ENCODE data around the gene TCF4. TPM values are rescaled to one million over a fixed set of nuclear protein-coding genes. Genes with fewer than 3 reads are reported as not detected.

Gene TCF4
- total and polyA plus RNA-seq, 2 donors (not counting 3 experiments of a cell fraction or from before 2014, with no cell fraction given) = 183 to 390 TPM

GRCh38 chr18:55199291-55199963 lies 388.6 kb downstream of the TCF4 start:
- H3K4me3 ChIP-seq (replicated peaks in 1 of 3; ENCODE audit: insufficient read depth in 1 of 3, low read depth in 1 of 3, low read length in 3 of 3) = no peak overlapping the region
- peaks cover 4 to 8% of the 10 kb centered on the region in 2 experiments for H3K27me3 ChIP-seq (ENCODE audit: control insufficient read depth in 2 of 2, insufficient read depth in 2 of 2, low read length in 2 of 2)
- FAIRE-seq = no peak
- POLR2A ChIA-PET = no interaction called here
- DNase-seq (ENCODE audit: low read depth, low spot score) = no peak
- no peak for TF ChIP-seq JUN (IDR thresholded peaks at IDR 0.05; ENCODE audit: borderline replicate concordance, insufficient read depth, insufficient read length, low read depth)
- intact Hi-C loops (cut with micrococcal nuclease) (no loop called here), dilution Hi-C loops (cut with MboI; ENCODE audit: extremely low pct_ligation_motif_present, low sequenced_read_pairs) (no loop called here)
- BruUV-seq (replicated peaks) = no TSS peak
- no peak overlapping the region for H3K9ac ChIP-seq (replicated peaks; ENCODE audit: extremely low read depth, insufficient read depth, low read length)
- H2AFZ ChIP-seq (ENCODE audit: low read depth, low read length) = no peak overlapping the region
- H3K9me1 ChIP-seq (replicated peaks; ENCODE audit: control insufficient read depth, extremely low read depth, insufficient read depth, low read length) = no peaks in the 10 kb centered on the region
- no peaks in the 10 kb centered on the region for H3K36me3 ChIP-seq (ENCODE audit: control insufficient read depth in 2 of 2, extremely low read depth in 1 of 2, insufficient read depth in 2 of 2, low read length in 2 of 2)
- H3K4me2 ChIP-seq (ENCODE audit: insufficient read depth, low read length) = no peak overlapping the region
- H3K9me3 ChIP-seq (replicated peaks; ENCODE audit: control insufficient read depth, insufficient read depth, low read length) = no peaks in the 10 kb centered on the region
- H3K79me2 ChIP-seq (ENCODE audit: control insufficient read depth, insufficient read depth, low read length) = no peaks in the 10 kb centered on the region
- no peak overlapping the region for H3K27ac ChIP-seq (ENCODE audit: insufficient read depth, low read depth, low read length)
- H3K4me1 ChIP-seq (ENCODE audit: control insufficient read depth, extremely low read depth, insufficient read depth, low read length) = no peaks in the 10 kb centered on the region
- no peaks in the 10 kb centered on the region for H4K20me1 ChIP-seq (replicated peaks; ENCODE audit: control insufficient read depth, extremely low read depth, insufficient read depth, low read length)
- CTCF ChIA-PET = no interaction called here

- ChIA-PET CTCF (no interaction called here), POLR2A (no interaction called here)
- Histone ChIP-seq H3K27ac (ENCODE audit: insufficient read depth, low read depth, low read length) (no peak overlapping the region), H2AFZ (ENCODE audit: low read depth, low read length) (no peak overlapping the region), H3K4me2 (ENCODE audit: insufficient read depth, low read length) (no peak overlapping the region), H3K4me3 (replicated peaks in 1 of 3; ENCODE audit: insufficient read depth in 1 of 3, low read depth in 1 of 3, low read length in 3 of 3) (no peak overlapping the region), H3K9me1 (replicated peaks; ENCODE audit: control insufficient read depth, extremely low read depth, insufficient read depth, low read length) (no peaks in the 10 kb centered on the region), H3K79me2 (ENCODE audit: control insufficient read depth, insufficient read depth, low read length) (no peaks in the 10 kb centered on the region), H3K9ac (replicated peaks; ENCODE audit: extremely low read depth, insufficient read depth, low read length) (no peak overlapping the region), H3K9me3 (replicated peaks; ENCODE audit: control insufficient read depth, insufficient read depth, low read length) (no peaks in the 10 kb centered on the region), H3K36me3 (ENCODE audit: control insufficient read depth in 2 of 2, extremely low read depth in 1 of 2, insufficient read depth in 2 of 2, low read length in 2 of 2) (no peaks in the 10 kb centered on the region), H4K20me1 (replicated peaks; ENCODE audit: control insufficient read depth, extremely low read depth, insufficient read depth, low read length) (no peaks in the 10 kb centered on the region), H3K27me3 (ENCODE audit: control insufficient read depth in 2 of 2, insufficient read depth in 2 of 2, low read length in 2 of 2) (peaks cover 4 to 15% of the 10 kb centered on the region in 2 experiments), H3K4me1 (ENCODE audit: control insufficient read depth, extremely low read depth, insufficient read depth, low read length) (no peaks in the 10 kb centered on the region)
- no peak for TF ChIP-seq POLR2A (IDR thresholded peaks at IDR 0.05; ENCODE audit: low read depth, low read length)
- no peak for TF ChIP-seq GATA2 (IDR thresholded peaks at IDR 0.05; ENCODE audit: insufficient read depth, insufficient read length, low read depth, low read length)
- no peak for TF ChIP-seq JUN (IDR thresholded peaks at IDR 0.05; ENCODE audit: borderline replicate concordance, insufficient read depth, insufficient read length, low read depth)
- TF ChIP-seq EZH2 (IDR thresholded peaks at IDR 0.05; ENCODE audit: borderline replicate concordance, low read depth, low read length, severe bottlenecking) = no peak
- no peak for TF ChIP-seq FOS (IDR thresholded peaks at IDR 0.05; ENCODE audit: borderline replicate concordance, insufficient read depth, low read length)
- no peak for TF ChIP-seq POLR2AphosphoS5 (IDR thresholded peaks at IDR 0.05; ENCODE audit: insufficient read depth, low read depth, low read length)
- TF ChIP-seq MYC (IDR thresholded peaks at IDR 0.05; ENCODE audit: low read depth, low read length) = no peak
- TF ChIP-seq CTCF (IDR thresholded peaks at IDR 0.05; ENCODE audit: extremely low read depth in 1 of 2, insufficient read depth in 1 of 2, low read depth in 1 of 2, low read length in 2 of 2) = no peak
- TF ChIP-seq MAX (IDR thresholded peaks at IDR 0.05; ENCODE audit: insufficient read depth, insufficient read length) = no peak
- intact Hi-C loops (cut with micrococcal nuclease) (no loop called here), dilution Hi-C loops (cut with MboI; ENCODE audit: extremely low pct_ligation_motif_present, low sequenced_read_pairs) (no loop called here)
- BruUV-seq (replicated peaks) = no TSS peak
- DNase-seq (ENCODE audit: low read depth, low spot score) (no peak), FAIRE-seq (no peak)
Measured at GRCh38 chr18:55195863-55196262, 392.1 kb downstream of the TCF4 start.
